Mononuclear cell (primary cell): ENCODE results near the gene HES5. TPM values are rescaled to one million over a fixed set of nuclear protein-coding genes. Genes with fewer than 3 reads are reported as not detected.

ENCODE experiments used
- H3K27me3 ChIP-seq: 2 replicates; pipeline ENCODE4 v1.6.0; 2011; ENCODE audit warnings: low read length, control low read depth; ENCODE audit not compliant: insufficient read depth
- H3K4me1 ChIP-seq: 2 replicates; pipeline ENCODE4 v1.5.1; 2011; ENCODE audit warnings: mild to moderate bottlenecking, low read length, control low read depth; ENCODE audit not compliant: insufficient read depth
- H3K4me3 ChIP-seq: 2 replicates; pipeline ENCODE4 v1.5.1; 2011; ENCODE audit warnings: mild to moderate bottlenecking, low read length, moderate library complexity
- H3K9me3 ChIP-seq: 2 replicates; pipeline ENCODE4 v1.5.1; 2011; ENCODE audit warnings: low read depth, mild to moderate bottlenecking, control low read depth, low read length
- total RNA-seq: library from RNA; depleted of rRNA; stranded (reverse); fragments of >200 nt; gene quantifications from one replicate; pipeline ENCODE4 v1.2.3, GENCODE V29; 2012

Gene HES5
- total RNA-seq, 1 donor: not detected

GRCh38 chr1:2544875-2545640 is 15.0 kb upstream of the HES5 start:
- no peaks in the 10 kb centered on the region for H3K9me3 ChIP-seq
- H3K4me3 ChIP-seq: no peak overlapping the region
- peaks cover 7% of the 10 kb centered on the region for H3K27me3 ChIP-seq
- H3K4me1 ChIP-seq: peaks cover 45% of the 10 kb centered on the region

GRCh38 chr1:2544093-2544874 is 14.2 kb upstream of the HES5 start:
- Histone ChIP-seq H3K4me3 (no peak overlapping the region), H3K4me1 (peaks cover 38% of the 10 kb centered on the region), H3K9me3 (no peaks in the 10 kb centered on the region), H3K27me3 (peaks cover 7% of the 10 kb centered on the region)

GRCh38 chr1:2543543-2544092 is 13.6 kb upstream of the HES5 start:
- H3K4me3 ChIP-seq: no peak overlapping the region
- peaks cover 7% of the 10 kb centered on the region for H3K27me3 ChIP-seq
- no peaks in the 10 kb centered on the region for H3K9me3 ChIP-seq
- peaks cover 32% of the 10 kb centered on the region for H3K4me1 ChIP-seq

- Histone ChIP-seq H3K4me3 (no peak overlapping the region), H3K27me3 (peaks cover 7% of the 10 kb centered on the region), H3K4me1 (peaks cover 20% of the 10 kb centered on the region), H3K9me3 (no peaks in the 10 kb centered on the region)
Measured at GRCh38 chr1:2542246-2542915, 12.3 kb upstream of the HES5 start.

GRCh38 chr1:2541619-2542245 is 11.7 kb upstream of the HES5 start:
- Histone ChIP-seq H3K27me3 (peaks cover 7% of the 10 kb centered on the region), H3K4me3 (no peak overlapping the region), H3K9me3 (no peaks in the 10 kb centered on the region), H3K4me1 (peaks cover 15% of the 10 kb centered on the region)

- Histone ChIP-seq H3K4me1 (peaks cover 15% of the 10 kb centered on the region), H3K9me3 (no peaks in the 10 kb centered on the region), H3K27me3 (peaks cover 7% of the 10 kb centered on the region), H3K4me3 (no peak overlapping the region)
Measured at GRCh38 chr1:2540816-2541492, 10.9 kb upstream of the HES5 start.

- peaks cover 12% of the 10 kb centered on the region for H3K4me1 ChIP-seq
- H3K27me3 ChIP-seq: peaks cover 7% of the 10 kb centered on the region
- H3K9me3 ChIP-seq: no peaks in the 10 kb centered on the region
- no peak overlapping the region for H3K4me3 ChIP-seq
Measured at GRCh38 chr1:2539312-2539907, 9.3 kb upstream of the HES5 start.

- Histone ChIP-seq H3K27me3 (peaks cover 7% of the 10 kb centered on the region), H3K4me1 (peaks cover 10% of the 10 kb centered on the region), H3K4me3 (no peak overlapping the region), H3K9me3 (no peaks in the 10 kb centered on the region)
Measured at GRCh38 chr1:2538872-2539271, 8.8 kb upstream of the HES5 start.

GRCh38 chr1:2538376-2538775 is 8.3 kb upstream of the HES5 start:
- Histone ChIP-seq H3K9me3 (no peaks in the 10 kb centered on the region), H3K27me3 (peaks cover 7% of the 10 kb centered on the region), H3K4me3 (no peak overlapping the region), H3K4me1 (peaks cover 5% of the 10 kb centered on the region)

GRCh38 chr1:2537784-2538115 is 7.7 kb upstream of the HES5 start:
- Histone ChIP-seq H3K4me1 (peaks cover 5% of the 10 kb centered on the region), H3K27me3 (peaks cover 7% of the 10 kb centered on the region), H3K4me3 (no peak overlapping the region), H3K9me3 (no peaks in the 10 kb centered on the region)

- H3K4me3 ChIP-seq: no peak overlapping the region
- peaks cover 3% of the 10 kb centered on the region for H3K4me1 ChIP-seq
- no peaks in the 10 kb centered on the region for H3K9me3 ChIP-seq
- H3K27me3 ChIP-seq: peaks cover 12% of the 10 kb centered on the region
Measured at GRCh38 chr1:2535981-2536380, 5.9 kb upstream of the HES5 start.

- peaks cover 16% of the 10 kb centered on the region for H3K27me3 ChIP-seq
- no peaks in the 10 kb centered on the region for H3K9me3 ChIP-seq
Measured at GRCh38 chr1:2535455-2535854, 5.4 kb upstream of the HES5 start.

GRCh38 chr1:2534687-2535441 is 4.8 kb upstream of the HES5 start:
- Histone ChIP-seq H3K4me3 (no peak overlapping the region), H3K4me1 (peaks cover 11% of the 10 kb centered on the region), H3K27me3 (peaks cover 12% of the 10 kb centered on the region), H3K9me3 (no peaks in the 10 kb centered on the region)

More at GRCh38 chr1:2535455-2535854, 5.4 kb upstream of the HES5 start:
- Histone ChIP-seq H3K4me3 (no peak overlapping the region), H3K4me1 (peaks cover 8% of the 10 kb centered on the region)
